Stimulated activated CD8-positive, alpha-beta memory T cell treated with anti-CD3 and anti-CD28 coated beads, Interleukin-15, amount 100 ng/mL, for 48 hours (primary cell): ENCODE results near the gene CNKSR3.
A peak's percentile ranks its signal among the peaks of the same experiment; 100 is the strongest.

ENCODE experiments used
- DNase-seq, 2 donors: peaks; one replicate each; pipeline ENCODE4 v3.0.0-alpha.2; 2020; ENCODE audit warnings: low read depth in 2 of 2

Gene CNKSR3

DNA sequence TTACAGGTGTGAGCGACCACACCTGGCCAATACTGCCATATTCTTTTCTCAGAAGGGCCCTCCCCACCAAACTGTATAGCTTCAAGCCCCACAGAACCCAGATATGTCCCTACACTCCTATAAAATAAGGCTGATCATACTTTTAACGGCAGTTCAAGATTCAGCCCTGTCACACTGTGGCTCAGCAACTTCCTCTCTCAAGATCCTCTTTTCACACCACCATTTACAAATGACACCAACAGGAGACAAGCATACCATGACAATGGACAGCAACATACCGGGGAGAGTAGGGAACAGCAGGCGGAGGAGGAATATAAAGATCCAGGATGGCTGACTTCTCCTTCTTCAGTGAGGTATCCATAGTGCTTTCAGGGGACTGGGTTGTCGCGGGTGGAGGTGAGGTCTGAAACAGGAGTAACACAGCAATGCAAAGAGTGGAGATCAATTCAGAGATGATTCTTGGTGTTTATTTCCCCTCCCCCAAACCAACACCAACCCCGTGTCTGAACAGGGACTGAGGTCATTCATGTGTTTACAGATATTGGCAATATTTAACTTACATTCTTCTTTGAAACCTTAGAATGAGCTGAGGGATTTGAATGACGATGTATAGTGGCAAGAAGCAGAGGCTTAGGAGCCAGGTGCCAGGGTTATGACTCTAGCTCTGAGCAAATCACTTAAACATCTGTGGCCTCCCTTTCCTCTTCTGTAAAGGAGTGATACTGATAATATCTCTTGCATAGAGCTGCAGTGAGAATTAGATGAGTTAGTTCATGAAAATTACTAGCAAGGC, 96.3 kb downstream of the CNKSR3 start:
- DNase-seq: no peak

DNA sequence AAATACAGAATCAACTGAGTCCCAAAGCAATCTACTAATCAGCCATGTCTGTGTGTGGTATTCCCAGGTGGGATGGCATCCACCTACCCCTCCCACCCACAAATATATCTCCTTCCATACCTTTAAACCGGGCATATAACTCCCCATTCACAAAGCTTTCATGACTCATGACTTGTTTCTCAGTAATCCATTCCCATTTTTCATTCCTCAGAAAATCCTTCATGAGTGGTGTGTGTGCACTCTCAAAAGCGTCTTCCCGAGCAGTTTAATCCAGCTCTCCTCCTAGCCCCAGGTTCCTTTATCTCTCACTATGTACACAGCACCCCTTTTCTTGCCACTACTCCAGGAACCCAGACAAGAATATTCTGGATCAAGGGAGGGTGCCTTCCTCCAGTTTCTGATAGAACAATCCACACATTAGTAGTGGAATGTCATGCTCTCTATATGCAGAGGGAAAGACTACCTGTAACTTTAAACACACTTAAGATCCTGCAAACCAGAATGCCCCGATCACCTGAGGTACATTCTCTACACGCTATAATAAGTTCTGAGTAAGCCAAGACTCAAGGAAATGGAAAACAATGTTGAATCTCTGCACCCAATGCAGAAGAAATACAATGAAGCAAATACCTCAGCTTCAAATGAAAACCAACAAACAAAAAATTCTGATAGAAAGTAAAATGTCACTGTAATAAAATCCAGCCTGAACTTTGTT, 98.2 kb downstream of the CNKSR3 start:
- DNase-seq: no peak

DNA sequence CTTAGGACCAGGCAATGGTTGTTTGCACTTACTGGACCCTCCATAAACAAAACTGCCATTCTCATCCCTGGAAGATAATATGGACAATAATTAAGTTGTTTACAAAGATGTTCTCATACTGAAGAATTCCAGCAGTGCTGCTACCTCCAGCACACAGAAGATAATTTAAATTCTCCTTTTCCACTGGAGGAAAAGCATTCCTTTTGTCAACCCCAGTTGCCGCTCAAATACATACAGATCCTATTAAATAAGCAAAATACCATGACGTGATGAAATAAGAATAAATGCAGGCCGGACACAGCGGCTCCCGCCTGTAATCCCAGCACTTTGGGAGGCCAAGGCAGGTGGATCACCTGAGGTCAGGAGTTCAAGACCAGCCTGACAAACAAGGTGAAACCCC, 99.4 kb downstream of the CNKSR3 start:
- no peak for DNase-seq

DNA sequence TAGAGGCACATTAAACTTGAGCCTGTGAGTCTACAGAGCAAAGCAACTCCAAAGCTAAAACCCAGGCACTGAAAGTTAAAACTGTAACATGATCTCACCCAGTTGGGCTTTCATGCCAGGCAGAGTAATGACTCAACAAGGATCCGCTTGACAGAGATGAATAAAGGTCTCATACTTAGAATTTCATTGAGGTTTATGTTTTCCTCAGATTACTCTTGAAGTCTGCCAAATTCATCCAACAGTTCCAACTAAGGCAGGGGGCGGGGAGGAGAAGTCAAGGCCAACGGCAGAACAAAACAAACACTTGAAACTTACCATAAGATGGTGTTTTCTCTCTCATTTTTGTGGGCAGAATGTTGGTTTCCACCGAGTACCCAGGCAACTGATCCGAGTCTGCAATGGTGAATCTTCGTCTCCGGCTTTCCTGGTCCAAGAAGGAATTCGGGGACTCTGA, 99.8 kb downstream of the CNKSR3 start:
- peak in 1 of 2 donors; percentile 32 for DNase-seq

DNA sequence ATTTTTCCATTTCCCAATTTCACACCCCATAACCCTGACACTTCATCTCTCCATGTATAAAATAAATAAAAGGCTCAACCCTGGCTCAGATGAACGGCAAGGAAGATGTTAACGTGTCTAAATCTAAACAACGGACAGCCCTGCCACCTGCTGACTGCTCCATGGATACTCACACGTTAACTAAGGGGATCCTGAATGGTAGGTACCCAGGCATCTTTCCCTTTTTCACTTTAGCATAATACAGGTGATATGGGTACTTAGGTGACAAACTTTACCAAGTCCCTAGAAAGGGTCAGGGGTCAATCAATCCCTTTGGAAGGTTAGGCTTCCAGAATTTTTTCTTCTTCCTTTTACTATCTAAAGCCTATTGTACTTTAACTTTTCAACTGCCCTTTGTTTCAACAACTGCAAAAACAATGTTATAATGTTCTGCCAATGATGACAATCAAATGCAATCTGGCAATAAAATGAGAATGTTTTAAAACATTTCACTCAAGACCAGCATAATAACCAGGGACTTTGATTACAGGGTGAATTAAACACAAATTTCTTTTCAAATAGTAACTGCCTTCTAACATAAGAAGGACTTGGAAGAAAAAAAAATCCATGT, 101.5 kb downstream of the CNKSR3 start:
- DNase-seq: no peak

DNA sequence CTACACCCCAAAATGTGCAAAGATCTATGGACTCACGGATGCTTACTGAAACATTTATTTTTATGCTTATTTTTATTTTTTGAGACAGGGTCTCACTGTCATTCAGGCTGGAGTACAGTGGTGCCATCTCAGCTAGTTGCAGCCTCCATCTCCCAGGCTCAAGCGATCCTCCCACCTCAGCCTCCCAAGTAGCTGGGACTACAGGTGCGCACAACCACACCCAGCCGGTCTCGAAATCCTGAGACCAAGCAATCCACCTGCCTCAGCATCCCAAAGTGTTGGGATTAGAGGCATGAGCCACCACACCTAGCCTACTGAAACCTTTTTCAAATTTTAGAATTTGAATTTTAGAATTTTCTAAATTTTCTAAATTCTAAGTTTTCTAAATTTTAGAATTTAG, 103.0 kb downstream of the CNKSR3 start:
- DNase-seq: no peak

DNA sequence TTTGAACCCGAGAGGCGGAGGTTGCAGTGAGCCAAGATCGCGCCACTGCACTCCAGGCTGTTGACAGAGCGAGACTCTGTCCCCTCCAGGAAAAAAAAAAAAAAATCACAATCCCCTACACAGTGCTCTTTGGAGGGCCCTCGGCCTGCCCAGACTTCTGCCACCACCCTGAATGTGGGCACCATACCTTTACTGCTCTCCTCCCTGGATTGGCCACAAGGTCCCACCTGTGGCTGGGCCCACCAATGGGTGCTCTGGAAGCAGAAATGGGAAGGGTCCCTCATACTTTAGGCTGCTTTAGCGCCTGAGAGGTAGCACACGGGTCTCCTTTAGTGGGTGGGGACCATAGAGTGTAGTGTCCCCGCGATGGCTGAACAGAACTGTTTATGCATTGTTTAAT, 103.6 kb downstream of the CNKSR3 start:
- DNase-seq: no peak

DNA sequence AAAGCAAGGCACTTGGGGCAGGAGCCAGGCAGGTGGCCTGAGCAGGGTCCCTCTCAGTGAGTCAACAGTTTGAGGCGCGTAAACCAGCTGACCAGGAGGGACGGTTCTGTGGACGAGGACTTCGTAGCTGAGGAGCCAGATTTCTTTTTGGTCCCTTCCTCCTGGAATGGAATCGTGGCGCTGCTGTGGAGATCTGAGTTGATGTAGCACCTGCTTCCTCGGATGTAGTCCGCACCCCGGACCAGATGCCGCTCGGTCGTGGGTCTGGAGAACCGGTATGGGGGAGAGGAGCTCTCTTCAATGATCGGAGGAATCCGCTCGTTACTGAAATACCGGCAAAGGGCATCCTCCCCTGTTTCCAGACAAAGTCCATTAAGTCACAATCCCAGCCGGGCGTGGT, 104.2 kb downstream of the CNKSR3 start:
- DNase-seq: no peak

DNA sequence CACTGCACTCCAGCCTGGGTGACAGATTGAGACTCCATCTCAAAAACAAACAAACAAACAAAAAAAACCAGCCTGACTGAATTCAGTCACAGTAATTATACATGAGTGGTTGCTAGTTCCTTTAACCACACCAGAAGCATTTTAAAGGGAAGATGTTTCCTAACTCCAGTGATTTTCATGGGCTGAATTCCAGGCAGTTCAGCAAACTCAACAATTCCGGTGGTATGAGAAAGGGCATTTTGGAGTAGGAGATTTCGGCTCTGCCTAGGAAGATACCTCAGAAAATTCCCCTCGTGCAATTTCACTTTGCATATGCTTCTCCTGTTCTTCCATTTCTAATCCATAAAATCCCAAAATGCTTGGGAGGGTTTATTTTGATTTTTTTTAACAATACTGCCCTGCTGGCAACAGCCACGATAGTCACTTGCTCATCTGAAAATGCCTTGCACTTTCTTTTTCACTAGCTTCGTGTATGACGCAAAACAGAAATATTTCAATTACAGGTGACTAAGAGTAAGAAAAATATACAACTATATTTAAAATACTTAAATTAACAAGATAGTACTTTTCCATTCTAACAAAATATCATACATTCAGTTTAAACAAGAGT, 105.6 kb downstream of the CNKSR3 start:
- no peak for DNase-seq

DNA sequence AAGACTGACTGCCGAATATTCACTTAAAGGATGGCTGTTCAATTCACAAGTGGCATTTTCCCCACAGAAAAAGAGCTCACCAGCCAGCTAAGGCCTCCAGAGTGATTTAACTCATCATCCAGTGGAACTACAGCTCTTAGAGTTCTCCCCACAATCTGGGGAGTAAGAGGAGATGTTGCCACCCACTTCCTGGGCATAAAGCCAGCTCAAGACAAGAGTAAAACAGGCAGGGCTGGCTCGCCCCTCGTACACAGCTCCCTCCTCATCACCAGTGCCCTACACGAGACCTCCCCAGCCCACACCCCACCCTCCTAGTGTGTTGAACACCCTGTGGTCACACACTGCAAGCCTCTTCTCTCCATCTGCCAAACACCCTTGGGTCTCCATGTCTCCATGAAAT, 106.7 kb downstream of the CNKSR3 start:
- DNase-seq: no peak

DNA sequence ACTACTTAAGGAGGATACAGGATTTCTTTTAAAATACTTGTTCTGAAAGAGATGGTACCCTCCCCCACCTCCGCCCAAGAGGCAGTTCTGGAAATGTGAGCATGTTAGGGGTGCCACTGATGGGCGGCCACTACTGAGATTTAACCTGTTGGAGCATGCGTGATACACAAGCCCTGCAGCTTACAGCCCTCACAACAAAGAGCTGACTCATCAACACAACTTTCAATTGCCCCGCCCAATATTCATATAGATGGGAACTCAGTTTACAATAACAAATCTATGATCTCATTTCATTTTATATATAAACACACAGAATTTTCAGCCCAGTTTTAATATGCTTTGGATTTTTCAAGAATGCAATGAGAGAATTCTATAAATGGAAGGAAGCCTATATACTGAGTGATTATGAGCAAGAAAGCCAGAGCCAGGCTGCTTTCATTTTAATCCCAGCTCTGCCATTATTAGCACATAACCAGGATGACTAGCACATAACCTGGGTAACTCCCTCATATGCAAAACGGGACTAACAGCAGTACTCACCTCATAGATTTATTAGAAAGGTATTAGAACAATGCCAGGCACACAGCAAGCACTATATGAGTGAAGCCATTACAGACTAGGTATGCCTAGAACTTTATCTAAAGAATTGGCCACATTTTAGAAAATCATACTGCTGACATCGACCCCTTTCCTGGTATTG, 108.3 kb downstream of the CNKSR3 start:
- DNase-seq: no peak

DNA sequence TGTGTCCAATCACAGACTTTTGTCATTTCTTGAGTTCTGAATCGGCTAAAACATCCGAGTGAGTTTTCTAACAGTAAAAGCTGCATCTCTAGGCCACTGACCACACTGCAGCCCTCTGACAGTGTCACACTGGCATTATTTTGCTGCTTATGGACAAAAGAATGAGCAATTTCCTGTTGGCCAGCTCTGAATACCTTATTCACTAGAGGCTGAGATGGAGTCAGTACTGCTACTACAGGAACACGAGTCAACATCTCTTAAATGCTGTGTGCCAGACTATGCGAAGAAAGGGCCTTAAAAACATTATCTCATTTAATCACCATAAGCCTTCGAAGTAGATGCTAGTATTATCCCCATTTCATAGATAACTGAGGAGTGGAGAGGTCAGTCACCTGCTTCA, 111.4 kb downstream of the CNKSR3 start:
- no peak for DNase-seq

DNA sequence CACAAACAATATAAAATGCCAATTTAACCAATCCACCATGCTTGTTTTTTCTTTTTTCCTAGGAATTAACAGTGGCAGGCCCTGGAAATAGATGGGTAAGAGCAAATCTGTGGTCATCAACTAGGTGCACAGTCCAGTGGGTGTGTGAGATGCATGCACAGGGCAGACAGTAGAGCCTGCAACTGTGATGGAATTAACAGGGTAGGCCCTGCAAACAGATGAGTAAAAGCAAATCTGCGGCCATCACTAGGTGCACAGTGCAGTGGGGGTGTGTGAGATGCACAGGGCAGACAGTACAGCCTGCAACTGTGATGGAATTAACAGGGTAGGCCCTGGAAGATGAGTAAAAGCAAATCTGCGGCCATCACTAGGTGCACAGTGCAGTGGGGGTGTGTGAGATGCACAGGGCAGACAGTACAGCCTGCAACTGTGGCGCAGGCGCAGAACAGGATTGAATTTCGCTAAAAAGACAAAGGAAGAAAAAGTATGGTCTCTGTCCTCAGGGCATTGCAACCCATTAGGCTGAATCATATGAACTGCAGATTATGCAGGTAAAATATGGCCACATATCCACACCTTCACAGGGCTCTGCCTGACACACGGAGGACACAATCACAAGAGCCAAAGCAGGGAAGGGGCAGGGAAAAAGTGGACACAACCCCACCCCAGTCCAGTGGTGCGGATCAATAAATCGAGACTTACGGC, 112.8 kb downstream of the CNKSR3 start:
- no peak for DNase-seq

DNA sequence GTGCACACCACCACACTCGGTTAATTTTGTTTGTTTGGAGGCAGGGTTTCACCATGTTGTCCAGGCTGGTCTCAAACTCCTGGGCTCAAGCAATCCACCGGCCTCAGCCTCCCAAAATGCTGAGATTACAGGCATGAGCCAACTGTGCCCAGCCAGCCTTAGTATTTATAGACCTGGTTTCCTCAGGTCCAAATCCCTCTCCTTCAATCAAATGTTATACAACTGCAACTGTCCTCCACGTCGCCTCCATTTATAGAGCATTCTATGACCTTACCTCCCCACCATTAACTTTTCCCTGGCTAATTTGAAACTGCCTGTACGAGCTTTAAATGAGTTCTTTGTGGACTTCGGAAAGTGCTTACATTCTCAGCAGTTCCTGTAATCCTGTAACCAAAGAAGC, 114.6 kb downstream of the CNKSR3 start:
- DNase-seq: no peak

DNA sequence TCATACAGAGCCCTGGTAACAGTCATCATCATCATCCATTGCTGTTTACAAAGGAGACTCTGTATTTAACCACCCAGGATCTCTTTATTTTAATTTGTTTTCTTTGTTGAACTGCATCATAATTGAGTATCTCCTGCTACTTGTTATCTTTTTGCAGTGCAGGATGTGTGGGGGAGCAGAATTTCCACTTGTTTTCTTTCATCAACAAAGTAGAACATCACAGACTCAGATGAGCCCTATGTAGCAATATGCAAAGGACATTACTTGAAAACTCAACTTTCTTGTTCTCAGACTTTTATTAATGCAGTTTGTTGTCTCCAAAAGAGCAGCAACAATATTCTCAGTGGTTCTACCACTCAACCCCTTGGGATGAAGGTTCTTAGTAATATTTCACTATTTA, 115.2 kb downstream of the CNKSR3 start:
- DNase-seq: no peak

DNA sequence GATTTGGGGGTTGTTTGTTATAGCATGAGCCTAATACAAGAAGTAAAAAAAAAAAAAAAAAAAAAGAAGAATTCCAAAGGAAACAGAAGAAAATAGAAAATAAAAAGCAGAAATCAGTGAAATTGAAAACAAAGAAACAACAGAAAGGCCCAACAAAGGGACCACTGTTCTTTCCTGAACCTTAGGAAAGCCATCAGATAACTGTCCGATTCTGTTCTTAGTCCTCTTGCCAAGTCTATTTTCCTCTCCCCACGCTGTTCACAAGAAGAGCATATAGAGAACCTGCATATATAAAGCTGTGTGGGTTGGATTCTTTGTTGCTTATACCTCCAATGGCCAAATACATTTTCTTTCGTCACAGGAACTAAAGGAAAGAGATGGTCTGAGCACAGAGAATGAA, 115.9 kb downstream of the CNKSR3 start:
- no peak for DNase-seq

DNA sequence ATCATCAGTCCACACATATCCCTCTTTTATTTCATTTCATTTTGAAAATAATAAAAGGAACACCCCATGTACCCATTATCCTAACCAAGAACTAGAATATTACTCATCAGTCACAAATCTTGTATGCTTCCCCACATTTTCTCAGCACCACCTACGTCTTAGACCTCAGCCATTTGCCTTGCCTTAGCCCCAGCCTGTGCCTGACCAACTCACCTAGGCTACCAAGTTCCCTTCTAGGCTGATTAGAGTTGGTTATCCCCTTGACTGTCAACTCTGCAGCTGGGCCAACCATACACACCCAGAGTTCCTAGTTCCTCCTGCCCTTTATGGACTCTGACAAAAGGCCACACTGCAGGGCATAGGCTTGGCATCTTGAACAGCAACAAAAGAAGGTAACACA, 120.5 kb downstream of the CNKSR3 start:
- DNase-seq: no peak

DNA sequence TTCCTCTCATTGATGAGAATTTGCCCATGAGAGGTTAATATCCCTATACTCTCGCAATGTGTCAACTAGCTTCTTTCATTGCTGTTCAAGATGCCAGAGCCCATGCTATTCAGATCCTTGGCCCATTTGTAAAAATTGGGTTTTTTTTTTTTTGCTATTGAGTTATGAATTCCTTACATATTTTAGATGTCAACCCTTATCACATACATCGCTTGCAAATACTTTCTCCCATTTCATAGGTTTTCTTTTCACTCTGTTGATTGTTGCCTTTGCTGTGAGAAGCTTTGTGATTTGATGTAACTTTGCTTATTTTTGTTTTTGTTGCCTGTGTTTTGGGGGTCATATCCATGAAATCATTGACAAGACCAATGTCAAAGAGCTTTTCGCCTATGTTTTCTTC, 121.7 kb downstream of the CNKSR3 start:
- DNase-seq: no peak

DNA sequence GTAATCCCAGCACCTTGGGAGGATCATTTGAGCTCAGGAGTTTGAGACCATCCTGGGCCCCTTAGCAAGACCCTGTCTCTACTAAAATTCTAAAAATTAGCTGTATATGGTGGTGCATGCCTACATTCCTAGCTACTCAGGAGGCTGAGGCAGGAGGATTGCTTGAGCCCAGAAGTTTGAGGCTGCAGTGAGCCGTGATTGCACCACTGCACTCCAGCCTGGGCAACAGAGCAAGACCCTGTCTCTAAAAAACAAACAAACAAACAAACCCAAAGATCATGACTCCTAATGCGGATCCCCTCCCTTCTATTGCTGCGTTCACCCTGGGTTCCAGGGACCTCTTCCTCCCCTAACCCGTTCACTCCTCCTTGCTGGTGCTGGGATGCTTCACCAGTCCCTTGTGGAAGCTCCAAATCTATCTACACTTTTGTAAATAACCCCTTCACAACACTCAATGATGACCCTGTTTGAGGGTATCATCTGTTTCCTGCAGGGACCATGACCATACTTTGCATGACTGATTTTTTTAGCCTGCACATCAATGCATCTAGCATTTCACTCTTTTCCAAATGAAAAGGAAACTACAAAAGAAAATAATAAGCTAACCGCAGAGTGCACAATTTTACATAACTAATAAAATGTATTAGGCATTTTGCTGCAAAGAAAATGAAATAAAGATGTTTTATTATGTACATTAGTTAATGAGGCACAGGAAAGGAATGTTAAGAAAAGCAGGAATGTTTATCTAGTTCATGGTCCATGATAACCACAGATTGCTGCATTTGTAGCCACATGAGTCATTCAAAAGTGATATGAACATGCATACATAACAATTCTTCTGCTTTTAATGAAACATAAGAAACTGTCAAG, 123.4 kb downstream of the CNKSR3 start:
- DNase-seq: no peak

DNA sequence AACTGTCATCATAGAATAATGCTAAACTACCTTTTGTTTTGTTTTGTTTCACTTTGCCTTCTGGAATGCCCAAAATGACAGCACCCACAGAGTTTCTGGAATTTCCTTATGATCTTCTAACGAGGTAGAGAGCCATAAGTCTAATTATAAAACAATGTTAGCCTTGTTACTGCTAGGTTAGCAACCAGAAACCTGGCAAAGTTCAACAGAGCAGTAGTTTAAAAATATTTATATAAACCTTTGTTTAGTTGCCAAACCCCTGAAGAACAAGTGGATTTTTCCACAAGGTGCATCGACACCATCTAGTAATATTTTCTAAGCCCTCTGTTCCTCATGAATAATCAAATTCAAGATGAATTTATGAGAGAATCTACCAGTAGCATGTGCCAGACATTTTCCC, 126.3 kb downstream of the CNKSR3 start:
- DNase-seq: no peak
